ENCODE measurements around the gene FYN. TPM values are rescaled to one million over a fixed set of nuclear protein-coding genes. Genes with fewer than 3 reads are reported as not detected.

FYN gene
- total and polyA plus RNA-seq, 2 of the 13 experiments (the other 11 are each of a cell fraction or from before 2014, with no cell fraction given): 15.5 to 24.6 TPM

GRCh38 chr6:111846492-111847409 is 26.5 kb downstream of the FYN start:
- 68% methylated on average over 5 of the region's 5 CpGs for WGBS (ENCODE audit: low lambda C conversion rate)

DNA sequence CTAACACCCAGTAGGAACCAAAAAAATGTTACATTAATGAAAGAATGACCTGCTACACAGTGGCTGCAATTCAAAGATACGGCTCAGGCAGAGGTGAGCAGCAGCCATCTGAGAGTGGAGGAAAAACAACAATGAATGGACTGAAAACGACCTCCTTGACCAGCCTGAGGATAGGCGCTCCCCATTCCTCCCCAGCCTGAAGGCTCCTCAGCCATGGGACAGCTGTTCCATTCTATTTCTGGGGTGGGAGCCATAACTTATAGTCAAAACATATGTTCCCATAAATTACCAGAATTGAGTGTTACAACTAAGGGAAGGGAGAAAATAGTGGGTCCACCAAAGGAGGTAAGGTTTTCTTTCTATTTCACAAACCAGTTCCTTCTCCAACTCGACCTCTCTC is 27.2 kb downstream of the FYN start:
- ChIA-PET CTCF (ENCODE audit: low intra/inter-chr PET ratio, low total read pairs) (no interaction called here), POLR2A (no interaction called here)
- intact Hi-C loops (cut with micrococcal nuclease; ENCODE audit: unreplicated experiment): no loop called here
- Histone ChIP-seq H3K9ac (ENCODE audit: insufficient read depth, low read depth, low read length) (no peak overlapping the region), H3K4me2 (ENCODE audit: low read depth, low read length) (no peak overlapping the region), H3K79me2 (ENCODE audit: insufficient read depth, low read length) (no peaks in the 10 kb centered on the region), H3K4me1 (ENCODE audit: insufficient read depth, low read length) (peaks cover 43% of the 10 kb centered on the region), H3K9me3 (ENCODE audit: low read length) (no peaks in the 10 kb centered on the region), H3K36me3 (replicated peaks in 1 of 2; ENCODE audit: control insufficient read depth in 1 of 2, insufficient read depth in 2 of 2, low read length in 2 of 2) (no peaks in the 10 kb centered on the region), H3K27ac (ENCODE audit: extremely low read length, insufficient read depth, low read length) (no peak overlapping the region), H3K4me3 (replicated peaks in 1 of 3; ENCODE audit: insufficient read depth in 1 of 3, low read depth in 2 of 3, low read length in 3 of 3) (no peak overlapping the region), H4K20me1 (ENCODE audit: insufficient read depth, low read length) (no peaks in the 10 kb centered on the region), H3K27me3 (ENCODE audit: control insufficient read depth in 1 of 2, insufficient read depth in 2 of 2, low read length in 2 of 2) (no peaks in the 10 kb centered on the region), H2AFZ (ENCODE audit: low read length) (no peak overlapping the region)
- no TSS peak for BruUV-seq (replicated peaks)
- in situ Hi-C loops (cut with HindIII; ENCODE audit: extremely low pct_ligation_motif_present, low pct_unique_long_range_greater_than_20kb): no loop called here
- WGBS (ENCODE audit: low lambda C conversion rate): 71% methylated on average over 4 of the region's 4 CpGs
- ATAC-seq: no peak
- FAIRE-seq: no peak
- no peak for DNase-seq (ENCODE audit: low spot score)
- TF ChIP-seq HNF4A (CRISPR knock-in tag; IDR thresholded peaks at IDR 0.05) (no peak), NR0B2 (CRISPR knock-in tag; IDR thresholded peaks at IDR 0.05) (no peak), FOXA3 (CRISPR knock-in tag; IDR thresholded peaks at IDR 0.05) (no peak), RARG (CRISPR knock-in tag; IDR thresholded peaks at IDR 0.05; ENCODE audit: low read depth) (no peak), ZNF782 (CRISPR knock-in tag; IDR thresholded peaks at IDR 0.05; ENCODE audit: borderline replicate concordance) (no peak)
- TF ChIP-seq, protein P1, sequence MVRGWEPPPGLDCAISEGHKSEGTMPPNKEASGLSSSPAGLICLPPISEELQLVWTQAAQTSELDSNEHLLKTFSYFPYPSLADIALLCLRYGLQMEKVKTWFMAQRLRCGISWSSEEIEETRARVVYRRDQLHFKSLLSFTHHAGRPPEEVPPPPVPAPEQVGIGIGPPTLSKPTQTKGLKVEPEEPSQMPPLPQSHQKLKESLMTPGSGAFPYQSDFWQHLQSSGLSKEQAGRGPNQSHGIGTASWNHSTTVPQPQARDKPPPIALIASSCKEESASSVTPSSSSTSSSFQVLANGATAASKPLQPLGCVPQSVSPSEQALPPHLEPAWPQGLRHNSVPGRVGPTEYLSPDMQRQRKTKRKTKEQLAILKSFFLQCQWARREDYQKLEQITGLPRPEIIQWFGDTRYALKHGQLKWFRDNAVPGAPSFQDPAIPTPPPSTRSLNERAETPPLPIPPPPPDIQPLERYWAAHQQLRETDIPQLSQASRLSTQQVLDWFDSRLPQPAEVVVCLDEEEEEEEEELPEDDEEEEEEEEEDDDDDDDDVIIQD (CRISPR knock-in tag; IDR thresholded peaks at IDR 0.05; ENCODE audit: low read depth): no peak

More at GRCh38 chr6:111846492-111847409, 26.5 kb downstream of the FYN start:
- no peak overlapping the region for H3K27ac ChIP-seq (ENCODE audit: extremely low read length, insufficient read depth, low read length)
- CTCF ChIA-PET (ENCODE audit: low intra/inter-chr PET ratio, low total read pairs): no interaction called here
- FAIRE-seq (no peak), ATAC-seq (no peak), DNase-seq (ENCODE audit: low spot score) (no peak)
- H3K9ac ChIP-seq (ENCODE audit: insufficient read depth, low read depth, low read length): no peak overlapping the region
- H3K27me3 ChIP-seq (ENCODE audit: control insufficient read depth in 1 of 2, insufficient read depth in 2 of 2, low read length in 2 of 2): no peaks in the 10 kb centered on the region
- no peaks in the 10 kb centered on the region for H3K36me3 ChIP-seq (replicated peaks in 1 of 2; ENCODE audit: control insufficient read depth in 1 of 2, insufficient read depth in 2 of 2, low read length in 2 of 2)
- no peak overlapping the region for H3K4me2 ChIP-seq (ENCODE audit: low read depth, low read length)
- H3K4me1 ChIP-seq (ENCODE audit: insufficient read depth, low read length): peaks cover 43% of the 10 kb centered on the region
- H3K4me3 ChIP-seq (replicated peaks in 1 of 3; ENCODE audit: insufficient read depth in 1 of 3, low read depth in 2 of 3, low read length in 3 of 3): no peak overlapping the region
- H3K79me2 ChIP-seq (ENCODE audit: insufficient read depth, low read length): no peaks in the 10 kb centered on the region
- H4K20me1 ChIP-seq (ENCODE audit: insufficient read depth, low read length): no peaks in the 10 kb centered on the region
- no peaks in the 10 kb centered on the region for H3K9me3 ChIP-seq (ENCODE audit: low read length)
- in situ Hi-C loops (cut with HindIII; ENCODE audit: extremely low pct_ligation_motif_present, low pct_unique_long_range_greater_than_20kb) (no loop called here), intact Hi-C loops (cut with micrococcal nuclease; ENCODE audit: unreplicated experiment) (no loop called here)
- TF ChIP-seq ZNF234 (CRISPR knock-in tag; conservative IDR thresholded peaks at IDR 0.05) (no peak), ZNF503 (CRISPR knock-in tag; IDR thresholded peaks at IDR 0.05) (no peak)
- no TSS peak for BruUV-seq (replicated peaks)
- POLR2A ChIA-PET: no interaction called here
- H2AFZ ChIP-seq (ENCODE audit: low read length): no peak overlapping the region

Data from HepG2 (cell line).